MCF 10A (cell line): Measurements from ENCODE around the gene GCA. TPM values are rescaled to one million over a fixed set of nuclear protein-coding genes. Genes with fewer than 3 reads are reported as not detected.

Experiments
- Bru-seq: library from RNA; stranded (reverse); fragments of 400-500 nt; gene quantifications from one replicate; lab custom pipeline; 2021; lab: Mats Ljungman, UMichigan
- BruChase-seq, 2 experiments: library from RNA; stranded (reverse); fragments of 400-500 nt; gene quantifications; one replicate each; lab custom pipeline; 2021; lab: Mats Ljungman, UMichigan
- BruUV-seq: library from RNA; stranded (reverse); fragments of 400-500 nt; replicated peaks from 2 replicates; lab custom pipeline; 2021; lab: Mats Ljungman, UMichigan
- CTCF ChIA-PET: fragments of 300-600 bp; sonication (Branson Sonifier 250); formaldehyde crosslinking; extraction: SDS; loops from one replicate; lab custom pipeline; 2021; ENCODE audit warnings: antibody characterized with exemption, inconsistent platforms; lab: Yijun Ruan, JAX
- POLR2A ChIA-PET: fragments of 300-600, 350-650 bp; sonication (Branson Sonifier 250); formaldehyde crosslinking; extraction: SDS; loops from one replicate; lab custom pipeline; 2020; ENCODE audit warnings: antibody characterized with exemption, inconsistent platforms; lab: Yijun Ruan, JAX
- DNase-seq: peaks from one replicate; pipeline ENCODE4 v3.0.0-alpha.2; 2018; ENCODE audit not compliant: unreplicated experiment
- H3K27ac Mint-ChIP-seq: one replicate; pipeline ENCODE4 v1.8.0; 2022; ENCODE audit warnings: mild to moderate bottlenecking, low read depth, mixed read lengths; ENCODE audit not compliant: unreplicated experiment
- H3K27me3 Mint-ChIP-seq: one replicate; pipeline ENCODE4 v1.8.0; 2022; ENCODE audit warnings: mixed read lengths; ENCODE audit not compliant: insufficient read depth, unreplicated experiment
- H3K36me3 Mint-ChIP-seq: one replicate; pipeline ENCODE4 v1.8.0; 2022; ENCODE audit warnings: mild to moderate bottlenecking, moderate library complexity, mixed read lengths; ENCODE audit not compliant: insufficient read depth, unreplicated experiment
- H3K4me1 Mint-ChIP-seq: one replicate; pipeline ENCODE4 v1.8.0; 2022; ENCODE audit warnings: mixed read lengths; ENCODE audit not compliant: insufficient read depth, unreplicated experiment
- H3K4me3 Mint-ChIP-seq: one replicate; pipeline ENCODE4 v1.8.0; 2022; ENCODE audit warnings: mild to moderate bottlenecking, moderate library complexity, mixed read lengths; ENCODE audit not compliant: unreplicated experiment
- H3K9me3 Mint-ChIP-seq: one replicate; pipeline ENCODE4 v1.8.0; 2022; ENCODE audit warnings: mixed read lengths; ENCODE audit not compliant: unreplicated experiment
- CTCF ChIP-seq: fragments of 200-600 bp; IDR thresholded peaks from one replicate; pipeline ENCODE4 v1.8.0; 2022; ENCODE audit warnings: antibody characterized with exemption, mild to moderate bottlenecking; ENCODE audit not compliant: unreplicated experiment
- intact Hi-C: fragments of 100-400 bp; cut with micrococcal nuclease; formaldehyde crosslinking; loops from 2 replicates; pipeline ENCODE4 v1.14.1; 2022
- long read RNA-seq: library from polyadenylated mRNA; stranded (forward); transcript quantifications from one replicate; pipeline ENCODE4 v2.0.0, GENCODE V29; 2022
- total RNA-seq: library from RNA; stranded (reverse); gene quantifications from 2 replicates; pipeline ENCODE4 v1.2.3, GENCODE V29; 2022

GCA gene, protein sequence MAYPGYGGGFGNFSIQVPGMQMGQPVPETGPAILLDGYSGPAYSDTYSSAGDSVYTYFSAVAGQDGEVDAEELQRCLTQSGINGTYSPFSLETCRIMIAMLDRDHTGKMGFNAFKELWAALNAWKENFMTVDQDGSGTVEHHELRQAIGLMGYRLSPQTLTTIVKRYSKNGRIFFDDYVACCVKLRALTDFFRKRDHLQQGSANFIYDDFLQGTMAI
- total RNA-seq = 0.77 and 1.9 TPM in 2 replicates
- Bru-seq, nascent RNA = percentile 38 among the genes with signal in this experiment
- BruChase-seq, experiment 1, labeled RNA remaining after a 6-hour chase = percentile 36 among the genes with signal in this experiment
- percentile 41 among the genes with signal in this experiment for BruChase-seq, experiment 2, labeled RNA remaining after a 2-hour chase
- long read RNA-seq, partial matches to known transcripts = 0 of 1 reads
- long read RNA-seq, other reads (novel, unspliced or antisense) = 1 of 1 reads

DNA sequence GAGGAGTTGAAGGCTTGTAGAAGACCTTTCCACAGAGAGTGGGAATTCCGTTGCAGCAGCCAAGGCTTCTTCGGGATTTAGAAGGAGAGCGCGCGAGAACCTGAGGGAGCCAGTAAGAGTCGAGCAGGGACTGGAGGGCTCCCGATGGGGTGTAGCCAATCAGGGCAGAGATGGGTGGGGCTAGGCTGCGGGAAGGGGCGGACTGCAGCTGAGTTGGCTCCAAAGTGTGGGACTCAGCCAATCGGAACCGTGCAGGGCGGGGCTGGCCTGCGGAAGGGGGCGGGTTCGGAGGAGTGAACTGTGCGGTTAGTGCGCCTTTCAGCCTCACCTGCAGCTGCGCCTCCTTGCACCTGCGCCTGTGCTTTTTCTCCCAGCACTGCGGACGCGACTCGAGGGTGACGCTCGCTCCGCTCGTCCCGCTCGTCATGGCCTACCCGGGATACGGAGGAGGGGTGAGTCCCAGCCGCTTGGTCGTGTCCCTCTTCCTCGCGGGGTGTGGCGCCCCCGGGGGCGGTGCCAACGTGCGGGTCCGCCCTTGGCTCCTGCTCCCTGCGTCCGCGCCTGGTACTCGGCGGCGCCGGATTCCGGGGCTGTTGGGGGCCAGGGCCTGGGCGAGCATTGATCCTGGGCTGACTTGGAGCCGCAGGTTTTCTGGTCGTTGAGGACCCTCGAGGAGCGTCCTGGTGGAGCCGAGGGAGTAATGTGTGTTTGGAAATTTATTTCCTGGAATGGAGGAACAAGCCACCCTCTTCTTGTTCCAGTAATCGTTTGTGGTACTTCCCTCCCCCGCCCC is at the start of gene GCA:
Gene GCA (plus strand): TSS at position 309 of the 793 bp plus-strand sequence. CDS start 117 bp downstream, at position 426.
- H3K9me3 Mint-ChIP-seq = no peaks in the 10 kb centered on the region
- H3K36me3 Mint-ChIP-seq = no peaks in the 10 kb centered on the region
- TF ChIP-seq CTCF = no peak
- peak within 1 kb of the TSS; percentile 71 for H3K4me3 Mint-ChIP-seq
- BruUV-seq = no TSS peak
- intact Hi-C loops = no loop called here
- CTCF ChIA-PET = interaction anchor here (0.5 kb wide), 1 partner anchor 244 kb away, joined by 3 read pairs; no protein-coding TSS in a partner anchor
- DNase-seq = peak; percentile 24
- H3K4me1 Mint-ChIP-seq = peaks cover 5% of the 10 kb centered on the region
- peaks cover 86% of the 10 kb centered on the region for H3K27me3 Mint-ChIP-seq
- POLR2A ChIA-PET = no interaction called here
- H3K27ac Mint-ChIP-seq = no peak within 1 kb of the TSS

DNA sequence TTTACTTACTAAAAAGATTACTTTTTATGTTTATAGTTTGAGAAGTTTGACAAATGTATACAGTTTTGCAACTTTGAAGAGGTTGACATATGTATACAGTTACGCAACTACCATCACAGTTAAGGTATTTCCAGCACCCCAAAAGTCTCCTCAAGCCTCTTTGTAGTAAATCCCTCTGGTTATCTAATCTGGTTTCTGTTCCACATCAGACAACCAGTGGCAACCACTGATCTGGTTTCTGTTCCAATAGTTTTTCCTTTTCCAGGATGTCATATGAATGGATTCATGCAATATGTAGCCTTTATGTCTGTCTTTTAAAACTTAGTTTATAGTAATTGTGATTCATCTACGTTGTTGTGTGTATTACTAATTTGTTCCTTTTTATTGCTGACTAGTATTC is 48.9 kb upstream of the GCA start:
- DNase-seq = no peak
- ChIA-PET POLR2A (interaction anchor here (0.7 to 1.9 kb wide), 4 partner anchors 48 to 349 kb away, joined by 3 to 5 read pairs (median 4); no protein-coding TSS in a partner anchor), CTCF (interaction anchor here (0.7 to 24.0 kb wide), 4 partner anchors 77 to 170 kb away, joined by 3 to 639 read pairs (median 129); partner anchors contain the start of gene GCG)
- H3K4me1 Mint-ChIP-seq = peaks cover 11% of the 10 kb centered on the region
- no TSS peak for BruUV-seq
- intact Hi-C loops = no loop called here
- H3K4me3 Mint-ChIP-seq = no peak overlapping the region
- H3K27me3 Mint-ChIP-seq = no peaks in the 10 kb centered on the region
- TF ChIP-seq CTCF = no peak
- H3K9me3 Mint-ChIP-seq = no peaks in the 10 kb centered on the region
- no peaks in the 10 kb centered on the region for H3K36me3 Mint-ChIP-seq
- no peak overlapping the region for H3K27ac Mint-ChIP-seq

GRCh38 chr2:162297925-162298552 is 45.9 kb upstream of the GCA start:
- no peaks in the 10 kb centered on the region for H3K9me3 Mint-ChIP-seq
- H3K4me1 Mint-ChIP-seq = peaks cover 5% of the 10 kb centered on the region
- POLR2A ChIA-PET = interaction anchor here (0.5 to 3.5 kb wide), 10 partner anchors 12 to 385 kb away, joined by 3 to 21 read pairs (median 4); partner anchors contain the start of gene FAP
- peak; percentile 83 for DNase-seq
- no peak overlapping the region for H3K4me3 Mint-ChIP-seq
- H3K36me3 Mint-ChIP-seq = no peaks in the 10 kb centered on the region
- BruUV-seq = no TSS peak
- intact Hi-C loops = loop anchor here (1.0 kb wide), 2 partner anchors 37 to 77 kb away; no protein-coding TSS in a partner anchor
- H3K27ac Mint-ChIP-seq = no peak overlapping the region
- CTCF ChIA-PET = interaction anchor here (0.5 to 24.0 kb wide), 44 partner anchors 8 to 991 kb away, joined by 3 to 639 read pairs (median 4); partner anchors contain the start of gene GCG
- peak; percentile 75 for TF ChIP-seq CTCF
- H3K27me3 Mint-ChIP-seq = no peaks in the 10 kb centered on the region
